Sigmoid colon (tissue), 4 donors: ENCODE results near the gene WTIP.

ENCODE experiments used
- CTCF ChIP-seq, 4 experiments: fragments of 450-650 bp in 3 of 4; fragments of 200-600 bp in 1 of 4; IDR thresholded peaks; one replicate each; pipeline ENCODE4 v1.5.1; 2016 to 2019; ENCODE audit warnings: antibody characterized with exemption in 4 of 4, mild to moderate bottlenecking in 3 of 4, moderate library complexity in 2 of 4
- POLR2A ChIP-seq, 2 donors: fragments of 450-650 bp; IDR thresholded peaks; one replicate each; pipeline ENCODE4 v1.6.1; 2016; ENCODE audit warnings: antibody characterized with exemption in 2 of 2, mild to moderate bottlenecking in 2 of 2, moderate library complexity in 2 of 2
- POLR2AphosphoS5 ChIP-seq, 4 donors: sonication (generic); formaldehyde crosslinking; IDR thresholded peaks; one replicate each; pipeline ENCODE4 v1.6.1; 2017; ENCODE audit warnings: antibody characterized with exemption in 4 of 4

GRCh38 chr19:34497112-34497805 lies 15.7 kb downstream of the WTIP start:
- TF ChIP-seq CTCF (IDR thresholded peaks at IDR 0.05) (no peak), POLR2AphosphoS5 (IDR thresholded peaks at IDR 0.05) (no peak), POLR2A (IDR thresholded peaks at IDR 0.05) (no peak)
